Transverse colon (tissue), 4 donors: Measurements from ENCODE around the gene AP4S1. TPM values are rescaled to one million over a fixed set of nuclear protein-coding genes. Genes with fewer than 3 reads are reported as not detected.
"Not testable (repeated sequence)": the region's sequence is repeated elsewhere in the genome, so short reads cannot be mapped to it uniquely, and the experiment has no call there.

Source experiments
- DNase-seq: peaks from one replicate; pipeline ENCODE4 v3.0.0-alpha.2; 2019
- H3K27ac ChIP-seq, 4 donors: fragments of 200-600 bp; sonication (generic); 2 replicates each; pipeline ENCODE4 v1.5.1; 2016 to 2018; ENCODE audit warnings: inconsistent platforms in 4 of 4
- H3K27me3 ChIP-seq: fragments of 200-600 bp; sonication (generic); 2 replicates; pipeline ENCODE4 v1.5.1; 2017; ENCODE audit warnings: inconsistent platforms
- H3K36me3 ChIP-seq, 4 donors: fragments of 200-600 bp; sonication (generic); 2 replicates each; pipeline ENCODE4 v1.5.1; 2017 to 2019; ENCODE audit warnings: inconsistent platforms in 4 of 4
- H3K4me1 ChIP-seq, 4 donors: fragments of 200-600 bp; sonication (generic); 2 replicates each; pipeline ENCODE4 v1.5.1; 2017 to 2020; ENCODE audit warnings: inconsistent platforms in 4 of 4
- H3K4me3 ChIP-seq, 4 donors: fragments of 200-600 bp; sonication (generic); 1 replicate in 1 of 4; 2 replicates in 3 of 4; pipeline versions ENCODE4 v1.5.1 to v1.6.1; 2017 to 2019; ENCODE audit warnings: inconsistent platforms in 4 of 4
- H3K9me3 ChIP-seq, 2 donors: fragments of 200-600 bp; sonication (generic); 2 replicates each; pipeline ENCODE4 v1.5.1; 2017 to 2019; ENCODE audit warnings: inconsistent platforms in 2 of 2
- EP300 ChIP-seq: sonication (generic); formaldehyde crosslinking; IDR thresholded peaks from one replicate; pipeline ENCODE4 v1.6.1; 2017; ENCODE audit warnings: antibody characterized with exemption, low read depth
- POLR2A ChIP-seq: fragments of 450-650 bp; IDR thresholded peaks from one replicate; pipeline ENCODE4 v1.6.1; 2016; ENCODE audit warnings: antibody characterized with exemption, mild to moderate bottlenecking, moderate library complexity
- POLR2AphosphoS5 ChIP-seq, 3 donors: sonication (generic); formaldehyde crosslinking; IDR thresholded peaks; one replicate each; pipeline ENCODE4 v1.6.1; 2016; ENCODE audit warnings: antibody characterized with exemption in 3 of 3
- WGBS, 2 donors: methylation state at CpG; one replicate each; pipeline ENCODE4 v1.1.5; 2018; ENCODE audit warnings: low coverage in 1 of 2; 5-methylcytosine and 5-hydroxymethylcytosine counted together
- in situ Hi-C, 4 donors: fragments of 200-750 bp; cut with MboI; loops; one replicate each; pipeline versions ENCODE4 v1.15.0 to v1.15.1; 2017; ENCODE audit warnings: low sequenced_read_pairs in 3 of 4, low pct_ligation_motif_present in 1 of 4, low pct_unique_long_range_greater_than_20kb in 1 of 4
- intact Hi-C: fragments of 100-400 bp; cut with DNase I; formaldehyde crosslinking; loops from one replicate; pipeline ENCODE4 v1.15.1; 2023; ENCODE audit warnings: low total_unique reads
- total RNA-seq, 4 donors: library from RNA; depleted of rRNA; stranded (reverse); fragments of >200 nt; gene quantifications; one replicate each; pipeline ENCODE4 v1.1.0, GENCODE V29; 2016
- TF ChIP-seq, protein P1 (sequence below), 5 experiments: fragments of 200-600 bp in 3 of 5; fragments of 450-650 bp in 2 of 5; sonication (generic) in 3 of 5; IDR thresholded peaks; 1 replicate in 2 of 5; 2 replicates in 3 of 5; pipeline ENCODE4 v1.5.1; 2016 to 2017; ENCODE audit warnings: antibody characterized with exemption in 5 of 5, inconsistent platforms in 3 of 5, mild to moderate bottlenecking in 2 of 5, moderate library complexity in 1 of 5

The AP4S1 gene
- total RNA-seq, 4 donors from 2014 or later, result 0.60 to 9.8 (median 4.6) TPM

GRCh38 chr14:31083781-31084180 lies 58.3 kb downstream of the AP4S1 start:
- H3K9me3 ChIP-seq, result no peaks in the 10 kb centered on the region
- in situ Hi-C loops, result loop anchor here in 3 of 4 donors (10.0 to 25.0 kb wide), 2 partner anchors 96 to 99 kb away; no protein-coding TSS in a partner anchor
- 88% methylated on average over 3 of the region's 3 CpGs; no CpG with 5 or more reads in 1 of the 2 donors for WGBS, 2 donors
- H3K27me3 ChIP-seq, result no peaks in the 10 kb centered on the region
- no peaks in the 10 kb centered on the region for H3K36me3 ChIP-seq
- no peak for DNase-seq
- intact Hi-C loops, result loop anchor here (5.0 kb wide), 1 partner anchor 101 kb away; no protein-coding TSS in a partner anchor
- TF ChIP-seq, protein P1, sequence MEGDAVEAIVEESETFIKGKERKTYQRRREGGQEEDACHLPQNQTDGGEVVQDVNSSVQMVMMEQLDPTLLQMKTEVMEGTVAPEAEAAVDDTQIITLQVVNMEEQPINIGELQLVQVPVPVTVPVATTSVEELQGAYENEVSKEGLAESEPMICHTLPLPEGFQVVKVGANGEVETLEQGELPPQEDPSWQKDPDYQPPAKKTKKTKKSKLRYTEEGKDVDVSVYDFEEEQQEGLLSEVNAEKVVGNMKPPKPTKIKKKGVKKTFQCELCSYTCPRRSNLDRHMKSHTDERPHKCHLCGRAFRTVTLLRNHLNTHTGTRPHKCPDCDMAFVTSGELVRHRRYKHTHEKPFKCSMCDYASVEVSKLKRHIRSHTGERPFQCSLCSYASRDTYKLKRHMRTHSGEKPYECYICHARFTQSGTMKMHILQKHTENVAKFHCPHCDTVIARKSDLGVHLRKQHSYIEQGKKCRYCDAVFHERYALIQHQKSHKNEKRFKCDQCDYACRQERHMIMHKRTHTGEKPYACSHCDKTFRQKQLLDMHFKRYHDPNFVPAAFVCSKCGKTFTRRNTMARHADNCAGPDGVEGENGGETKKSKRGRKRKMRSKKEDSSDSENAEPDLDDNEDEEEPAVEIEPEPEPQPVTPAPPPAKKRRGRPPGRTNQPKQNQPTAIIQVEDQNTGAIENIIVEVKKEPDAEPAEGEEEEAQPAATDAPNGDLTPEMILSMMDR (IDR thresholded peaks at IDR 0.05), result no peak
- no peak for TF ChIP-seq POLR2AphosphoS5 (IDR thresholded peaks at IDR 0.05)
- no peak for TF ChIP-seq EP300
- TF ChIP-seq POLR2A, result no peak
- peak overlapping the region in 1 of 4 donors; percentile 7 for H3K27ac ChIP-seq
- peaks cover 0 to 3% (median 0%) of the 10 kb centered on the region in 4 donors for H3K4me1 ChIP-seq
- no peak overlapping the region for H3K4me3 ChIP-seq

DNA sequence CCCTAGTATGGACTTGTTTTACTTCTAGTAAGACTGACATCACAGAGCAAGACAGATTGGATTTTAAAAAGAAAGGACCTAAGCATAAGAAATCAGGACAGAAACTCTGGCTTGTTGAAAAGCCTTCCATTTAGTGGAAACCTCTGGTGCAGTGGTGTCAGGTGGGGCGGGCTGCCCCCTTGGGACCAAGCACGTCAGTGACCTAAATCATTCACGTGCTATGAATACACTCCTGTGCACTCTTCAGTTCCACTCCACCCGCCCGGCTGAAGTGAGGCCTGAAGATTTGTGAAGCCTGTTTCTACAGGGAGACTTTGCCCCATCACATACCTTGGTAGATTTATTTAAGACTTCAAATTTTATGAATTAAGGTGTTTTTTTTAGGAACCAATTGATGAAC lies 58.9 kb downstream of the AP4S1 start:
- no peak for DNase-seq
- no peak for TF ChIP-seq POLR2A
- TF ChIP-seq, protein P1 (IDR thresholded peaks at IDR 0.05), result no peak
- TF ChIP-seq EP300, result no peak
- TF ChIP-seq POLR2AphosphoS5 (IDR thresholded peaks at IDR 0.05), result no peak
- H3K4me1 ChIP-seq, result peaks cover 0 to 3% (median 0%) of the 10 kb centered on the region in 4 donors
- H3K4me3 ChIP-seq, result no peak overlapping the region
- in situ Hi-C loops (loop anchor here in 3 of 4 donors (10.0 to 25.0 kb wide), 2 partner anchors 97 to 100 kb away; no protein-coding TSS in a partner anchor), intact Hi-C loops (loop anchor here (5.0 kb wide), 1 partner anchor 102 kb away; no protein-coding TSS in a partner anchor)
- H3K27me3 ChIP-seq, result no peaks in the 10 kb centered on the region
- peak overlapping the region in 1 of 4 donors; percentile 7 for H3K27ac ChIP-seq
- no peaks in the 10 kb centered on the region for H3K9me3 ChIP-seq
- 80% methylated on average over 5 of the region's 5 CpGs; no CpG with 5 or more reads in 1 of the 2 donors for WGBS, 2 donors
- no peaks in the 10 kb centered on the region for H3K36me3 ChIP-seq

DNA sequence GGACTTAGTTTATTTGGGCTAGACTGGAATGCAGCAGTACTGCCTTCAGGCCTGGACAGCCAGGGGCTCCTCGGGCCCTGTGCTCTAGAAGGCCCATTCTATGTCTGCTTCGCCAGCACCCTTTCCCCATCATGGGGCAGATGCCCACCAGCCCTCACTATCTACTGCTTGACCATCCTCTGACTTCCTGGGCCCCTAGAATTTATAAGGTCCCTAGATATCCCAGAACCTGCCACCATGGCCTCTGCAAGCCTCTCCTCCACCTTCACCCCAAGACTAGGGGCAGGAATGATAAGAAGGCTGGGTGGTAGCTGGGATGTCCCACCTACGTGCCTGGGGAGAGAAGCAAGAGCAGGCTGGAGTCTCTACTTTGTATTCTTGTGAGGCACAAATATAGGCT lies 59.6 kb downstream of the AP4S1 start:
- Histone ChIP-seq H3K9me3 (no peaks in the 10 kb centered on the region), H3K27me3 (no peaks in the 10 kb centered on the region), H3K4me3 (no peak overlapping the region), H3K27ac (no peak overlapping the region), H3K4me1 (peaks cover 0 to 3% (median 0%) of the 10 kb centered on the region in 4 donors), H3K36me3 (no peaks in the 10 kb centered on the region)
- in situ Hi-C loops (loop anchor here in 3 of 4 donors (10.0 to 25.0 kb wide), 2 partner anchors 98 to 100 kb away; no protein-coding TSS in a partner anchor), intact Hi-C loops (no loop called here)
- no peak for DNase-seq
- WGBS, 2 donors, result 100% methylated on average over 3 of the region's 3 CpGs; no CpG with 5 or more reads in 1 of the 2 donors
- TF ChIP-seq EP300, result no peak

DNA sequence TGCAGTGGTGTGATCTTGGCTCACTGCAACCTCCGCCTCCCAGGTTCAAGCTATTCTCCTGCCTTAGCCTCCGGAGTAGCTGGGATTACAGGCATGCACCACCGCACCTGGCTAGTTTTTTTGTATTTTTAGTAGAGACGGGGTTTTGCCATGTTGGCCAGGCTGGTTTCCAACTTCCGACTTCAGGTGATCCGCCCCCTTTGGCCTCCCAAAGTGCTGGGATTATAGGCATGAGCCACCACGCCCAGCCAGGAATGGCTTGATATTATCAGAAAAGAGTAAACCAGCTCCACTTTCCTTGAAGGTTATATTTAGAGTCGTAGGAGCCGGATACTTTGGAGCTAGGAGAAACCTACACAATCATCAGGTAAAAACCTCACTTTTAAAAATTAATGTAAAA lies 61.0 kb downstream of the AP4S1 start:
- H3K27ac ChIP-seq, H3K4me3 ChIP-seq, intact Hi-C loops, H3K27me3 ChIP-seq, H3K9me3 ChIP-seq, DNase-seq, H3K36me3 ChIP-seq: not testable (repeated sequence)
- WGBS, 2 donors, result 60 to 79% methylated on average over 8 to 9 of the region's 9 CpGs
- in situ Hi-C loops, result loop anchor here in 3 of 4 donors (10.0 to 25.0 kb wide), 2 partner anchors 99 to 102 kb away; no protein-coding TSS in a partner anchor
- H3K4me1 ChIP-seq, result peaks cover 0 to 14% (median 11%) of the 10 kb centered on the region in 4 donors

GRCh38 chr14:31090883-31091764 lies 65.7 kb downstream of the AP4S1 start:
- no peaks in the 10 kb centered on the region for H3K36me3 ChIP-seq
- peaks cover 0 to 20% (median 13%) of the 10 kb centered on the region in 4 donors for H3K4me1 ChIP-seq
- H3K9me3 ChIP-seq, result no peaks in the 10 kb centered on the region
- WGBS, 2 donors, result 79 to 89% methylated on average over 5 of the region's 5 CpGs
- intact Hi-C loops, result loop anchor here (1.0 kb wide), 1 partner anchor 35 kb away; no protein-coding TSS in a partner anchor
- in situ Hi-C loops, result loop anchor here in 1 of 4 donors (25.0 kb wide), 1 partner anchor 104 kb away; no protein-coding TSS in a partner anchor
- TF ChIP-seq POLR2AphosphoS5 (IDR thresholded peaks at IDR 0.05) (peak in 2 of 3 donors; percentile 29 to 58), POLR2A (no peak)
- no peak overlapping the region for H3K4me3 ChIP-seq
- H3K27me3 ChIP-seq, result no peaks in the 10 kb centered on the region
- peak; percentile 20 for DNase-seq
- H3K27ac ChIP-seq, result peak overlapping the region; percentile 46 to 81 (median 66)
